ENCODE measurements around the gene TUBA4B. TPM values are rescaled to one million over a fixed set of nuclear protein-coding genes. Genes with fewer than 3 reads are reported as not detected.

TUBA4B gene
- total and polyA plus RNA-seq, 2 donors (not counting 3 experiments of a cell fraction or from before 2014, with no cell fraction given): not detected

- peaks cover 7 to 14% of the 10 kb centered on the region in 2 experiments for H3K27me3 ChIP-seq (ENCODE audit: control insufficient read depth in 2 of 2, insufficient read depth in 2 of 2, low read length in 2 of 2)
- TF ChIP-seq POLR2AphosphoS5 (IDR thresholded peaks at IDR 0.05; ENCODE audit: insufficient read depth, low read depth, low read length): no peak
- TF ChIP-seq MAX (IDR thresholded peaks at IDR 0.05; ENCODE audit: insufficient read depth, insufficient read length): no peak
- no peak for TF ChIP-seq EZH2 (IDR thresholded peaks at IDR 0.05; ENCODE audit: borderline replicate concordance, low read depth, low read length, severe bottlenecking)
- TF ChIP-seq GATA2 (IDR thresholded peaks at IDR 0.05; ENCODE audit: insufficient read depth, insufficient read length, low read depth, low read length): no peak
- TF ChIP-seq JUN (IDR thresholded peaks at IDR 0.05; ENCODE audit: borderline replicate concordance, insufficient read depth, insufficient read length, low read depth): no peak
- no peak for TF ChIP-seq POLR2A (IDR thresholded peaks at IDR 0.05; ENCODE audit: low read depth, low read length)
- no peak for TF ChIP-seq FOS (IDR thresholded peaks at IDR 0.05; ENCODE audit: borderline replicate concordance, insufficient read depth, low read length)
- TF ChIP-seq MYC (IDR thresholded peaks at IDR 0.05; ENCODE audit: low read depth, low read length): no peak
- no peaks in the 10 kb centered on the region for H3K4me1 ChIP-seq (ENCODE audit: control insufficient read depth, extremely low read depth, insufficient read depth, low read length)
- FAIRE-seq (no peak), DNase-seq (ENCODE audit: low read depth, low spot score) (no peak)
- H3K4me3 ChIP-seq (replicated peaks in 1 of 3; ENCODE audit: insufficient read depth in 1 of 3, low read depth in 1 of 3, low read length in 3 of 3): no peak overlapping the region
- no peaks in the 10 kb centered on the region for H3K9me1 ChIP-seq (replicated peaks; ENCODE audit: control insufficient read depth, extremely low read depth, insufficient read depth, low read length)
- H3K9me3 ChIP-seq (replicated peaks; ENCODE audit: control insufficient read depth, insufficient read depth, low read length): no peaks in the 10 kb centered on the region
- ChIA-PET POLR2A (no interaction called here), CTCF (interaction anchor here (0.9 to 11.2 kb wide), 12 partner anchors 8 to 424 kb away, joined by 3 to 253 read pairs (median 3); partner anchors contain the start of genes DNAJB2, GLB1L, NHEJ1 and STK16)
- no TSS peak for BruUV-seq (replicated peaks)
- H3K27ac ChIP-seq (ENCODE audit: insufficient read depth, low read depth, low read length): no peak overlapping the region
- no peaks in the 10 kb centered on the region for H3K36me3 ChIP-seq (ENCODE audit: control insufficient read depth in 2 of 2, extremely low read depth in 1 of 2, insufficient read depth in 2 of 2, low read length in 2 of 2)
- H4K20me1 ChIP-seq (replicated peaks; ENCODE audit: control insufficient read depth, extremely low read depth, insufficient read depth, low read length): no peaks in the 10 kb centered on the region
- dilution Hi-C loops (cut with MboI; ENCODE audit: extremely low pct_ligation_motif_present, low sequenced_read_pairs): no loop called here
- no peak overlapping the region for H2AFZ ChIP-seq (ENCODE audit: low read depth, low read length)
- intact Hi-C loops (cut with micrococcal nuclease): no loop called here
- no peak overlapping the region for H3K4me2 ChIP-seq (ENCODE audit: insufficient read depth, low read length)
- H3K9ac ChIP-seq (replicated peaks; ENCODE audit: extremely low read depth, insufficient read depth, low read length): no peak overlapping the region
- H3K79me2 ChIP-seq (ENCODE audit: control insufficient read depth, insufficient read depth, low read length): no peaks in the 10 kb centered on the region
These were observed 47.0 kb downstream of the TUBA4B start for GRCh38 chr2:219300022-219300421.

Data from endothelial cell of umbilical vein (primary cell).